Measurements from ENCODE around the gene ATXN7L1. TPM values are rescaled to one million over a fixed set of nuclear protein-coding genes. Genes with fewer than 3 reads are reported as not detected.

Gene ATXN7L1
- total and polyA plus RNA-seq, 2 of the 8 experiments (the other 6 are each of a cell fraction or from before 2014, with no cell fraction given) = 14.3 to 34.0 TPM

- H3K9ac ChIP-seq (replicated peaks in 1 of 4; ENCODE audit: extremely low read depth in 1 of 4, low read depth in 3 of 4, low read length in 3 of 4) = no peak overlapping the region
- H3K4ac ChIP-seq (replicated peaks; ENCODE audit: insufficient read length, low read depth, low read length) = no peak overlapping the region
- H2AFZ ChIP-seq (ENCODE audit: low read length) = no peak overlapping the region
- peak overlapping the region; percentile 73; the same call in 1 of the 2 replicates for H2BK15ac ChIP-seq (ENCODE audit: low read length)
- H3K4me3 ChIP-seq (ENCODE audit: extremely low read depth in 1 of 4, insufficient read depth in 2 of 4, low read depth in 3 of 4, low read length in 4 of 4) = no peak overlapping the region
- no peaks in the 10 kb centered on the region for H4K20me1 ChIP-seq (replicated peaks in 1 of 2; ENCODE audit: control insufficient read depth in 1 of 2, insufficient read depth in 2 of 2, low read length in 2 of 2)
- ChIA-PET POLR2A (ENCODE audit: partially characterized antibody) (interaction anchor here (1.0 to 1.5 kb wide), 2 partner anchors 10 to 24 kb away, joined by 3 to 5 read pairs; no protein-coding TSS in a partner anchor), CTCF (ENCODE audit: partially characterized antibody) (interaction anchor here (1.0 to 8.1 kb wide), 3 partner anchors 10 to 15 kb away, joined by 4 to 38 read pairs (median 37); no protein-coding TSS in a partner anchor)
- H3K18ac ChIP-seq (ENCODE audit: extremely low read depth, low read length) = peak overlapping the region; percentile 68
- H3K23ac ChIP-seq (ENCODE audit: insufficient read length) = no peak overlapping the region
- H3K27ac ChIP-seq (ENCODE audit: low read depth, low read length) = no peak overlapping the region; the same call in 1 of the 2 replicates
- H3K9me3 ChIP-seq (ENCODE audit: insufficient read depth in 2 of 2, low read depth in 1 of 2, low read length in 1 of 2) = no peaks in the 10 kb centered on the region
- peaks cover 11% of the 10 kb centered on the region for H3K23me2 ChIP-seq (ENCODE audit: low read depth, low read length)
- peak overlapping the region; percentile 50 for H4K91ac ChIP-seq (replicated peaks; ENCODE audit: insufficient read length, low read length)
- 0 out of 2 replicates have a peak, but pooled peaks cover 2% of the 10 kb centered on the region for H3K79me1 ChIP-seq (ENCODE audit: low read depth, low read length)
- H2BK120ac ChIP-seq (replicated peaks; ENCODE audit: low read depth, low read length) = no peak overlapping the region
- H4K8ac ChIP-seq (ENCODE audit: extremely low read depth, insufficient read depth, low read length) = no peak overlapping the region
- H3K36me3 ChIP-seq (ENCODE audit: control insufficient read depth in 2 of 4, insufficient read depth in 4 of 4, low read length in 3 of 4) = peaks cover 0 to 11% (median 0%) of the 10 kb centered on the region in 4 experiments; a peak in 1 of 8 replicates
- H3K14ac ChIP-seq (ENCODE audit: insufficient read length) = no peak overlapping the region
- peak overlapping the region; percentile 53 for H2BK20ac ChIP-seq (ENCODE audit: low read length)
- WGBS, 2 experiments (ENCODE audit: extremely low coverage in 1 of 2, insufficient coverage in 1 of 2, insufficient read length in 1 of 2, insufficient replicate concordance in 2 of 2, low coverage in 1 of 2, low lambda C conversion rate in 2 of 2, missing lambda C conversion rate in 1 of 2) = 84% methylated on average over 7 of the region's 7 CpGs; no CpG with 5 or more reads in 1 of the 2 experiments
- FAIRE-seq (no peak), DNase-seq (ENCODE audit: low read depth in 1 of 2, low spot score in 2 of 2) (no peak)
- H3K79me2 ChIP-seq (ENCODE audit: control insufficient read depth in 1 of 2, insufficient read depth in 2 of 2, low read length in 2 of 2) = peaks cover 0 to 9% of the 10 kb centered on the region in 2 experiments; a peak in 2 of 4 replicates
- H3K27me3 ChIP-seq (replicated peaks in 1 of 4; ENCODE audit: control insufficient read depth in 3 of 4, extremely low read depth in 1 of 4, insufficient read depth in 3 of 4, low read length in 3 of 4) = no peaks in the 10 kb centered on the region
- peak overlapping the region; percentile 82; the same call in 1 of the 2 replicates for H2BK5ac ChIP-seq (ENCODE audit: low read depth, low read length)
- peak overlapping the region; percentile 41; the same call in 1 of the 2 replicates for H2BK12ac ChIP-seq (ENCODE audit: low read depth, low read length)
- H2AK5ac ChIP-seq (ENCODE audit: low read depth, low read length) = peak overlapping the region; percentile 47; the same call in 1 of the 2 replicates
- H3K4me2 ChIP-seq (ENCODE audit: insufficient read depth in 1 of 2, low read depth in 2 of 2, low read length in 2 of 2) = no peak overlapping the region
- peaks cover 22 to 57% (median 38%) of the 10 kb centered on the region in 4 experiments for H3K4me1 ChIP-seq (replicated peaks in 1 of 4; ENCODE audit: control insufficient read depth in 3 of 4, insufficient read depth in 4 of 4, low read length in 3 of 4)
- no peak overlapping the region for H4K5ac ChIP-seq (ENCODE audit: insufficient read length, low read depth, low read length)
- no peak overlapping the region for H3K56ac ChIP-seq (replicated peaks; ENCODE audit: insufficient read length, low read depth, low read length)
- no peak for TF ChIP-seq POU5F1 (IDR thresholded peaks at IDR 0.05; ENCODE audit: low read depth, low read length)
- TF ChIP-seq NRF1 (IDR thresholded peaks at IDR 0.05; ENCODE audit: low read depth, low read length) = no peak
Measured at GRCh38 chr7:105642264-105642663, 234.1 kb downstream of the ATXN7L1 start.

All from H1 (cell line).